Endometrial microvascular endothelial cells (primary cell): ENCODE measurements around the gene CLASP1. TPM values are rescaled to one million over a fixed set of nuclear protein-coding genes. Genes with fewer than 3 reads are reported as not detected.

Experiments
- in situ Hi-C: cut with HindIII; loops from 2 replicates; pipeline ENCODE4 v1.10.0; 2017; ENCODE audit warnings: low sequenced_read_pairs, low pct_unique_long_range_greater_than_20kb; ENCODE audit errors: inconsistent ontology term
- total RNA-seq: library from RNA; depleted of rRNA; stranded (reverse); fragments of >200 nt; gene quantifications from one replicate; pipeline ENCODE4 v1.2.3, GENCODE V29; 2015; ENCODE audit errors: inconsistent ontology term

CLASP1 gene
- total RNA-seq, 1 donor from 2014 or later, result 51.7 TPM

DNA sequence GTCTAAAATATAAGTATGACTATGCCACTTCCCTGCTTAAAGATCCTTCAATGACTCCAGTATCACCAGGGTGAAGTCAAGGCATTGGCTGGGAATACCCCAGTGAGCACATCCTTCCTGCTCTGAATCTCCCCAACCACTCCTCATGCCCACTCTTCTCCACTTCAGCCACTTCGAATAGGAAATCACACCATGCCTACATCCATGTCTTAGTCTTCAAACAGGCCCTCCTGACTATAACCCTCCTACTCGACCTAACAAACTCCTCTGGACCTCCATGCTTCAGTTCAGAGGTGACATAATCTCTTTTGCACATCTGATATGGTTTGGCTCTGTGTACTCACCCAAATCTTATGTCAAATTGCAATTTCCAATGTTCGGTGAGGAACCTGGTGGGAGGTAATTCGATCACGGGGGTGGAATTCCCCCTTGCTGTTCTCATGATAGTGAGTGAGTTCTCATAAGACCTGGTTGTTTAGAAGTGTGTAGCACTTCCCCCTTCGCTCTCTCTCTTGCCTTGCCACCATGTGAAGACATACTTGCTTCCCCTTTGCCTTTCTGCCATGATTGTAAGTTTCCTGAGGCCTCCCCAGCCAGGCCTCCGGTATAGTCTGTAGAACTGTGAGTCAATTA, 276.4 kb downstream of the CLASP1 start:
- in situ Hi-C loops, result no loop called here

DNA sequence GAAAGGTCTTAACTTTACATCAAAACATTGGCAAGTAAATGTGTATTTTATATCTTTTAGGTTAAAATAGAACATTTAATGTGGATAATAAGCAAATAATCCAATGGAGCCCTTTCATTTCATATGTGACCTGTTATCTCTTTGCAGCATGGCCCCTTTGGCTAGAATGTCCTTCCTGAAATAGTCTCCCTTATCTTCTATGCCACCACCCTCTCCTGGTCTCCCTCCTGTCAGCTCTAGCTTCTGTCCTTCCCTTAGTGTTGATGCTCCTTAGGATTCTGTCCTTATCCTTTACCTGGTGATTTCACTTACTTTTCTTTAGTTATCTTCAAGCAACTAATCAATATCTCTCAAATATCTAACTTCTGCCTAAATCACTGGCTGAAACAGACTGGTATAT, 277.2 kb downstream of the CLASP1 start:
- in situ Hi-C loops, result no loop called here

DNA sequence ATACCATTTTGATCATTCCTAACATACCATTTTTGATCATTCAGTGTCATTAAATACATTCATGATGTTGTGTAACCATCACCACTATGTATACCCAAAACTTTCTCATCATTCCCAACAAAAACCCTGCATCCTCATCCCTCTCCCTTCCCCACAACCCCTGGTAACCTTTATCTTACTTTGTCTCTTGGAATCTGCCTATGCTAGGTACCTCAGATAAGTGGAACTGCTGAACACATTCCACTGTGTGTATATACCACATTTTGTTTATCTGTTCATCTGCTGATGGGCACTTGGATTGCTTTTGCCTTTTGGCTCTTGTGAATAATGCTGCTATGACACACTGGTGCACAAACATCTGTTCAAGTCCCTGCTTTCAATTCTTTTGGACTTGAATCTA, 280.4 kb downstream of the CLASP1 start:
- in situ Hi-C loops, result no loop called here

DNA sequence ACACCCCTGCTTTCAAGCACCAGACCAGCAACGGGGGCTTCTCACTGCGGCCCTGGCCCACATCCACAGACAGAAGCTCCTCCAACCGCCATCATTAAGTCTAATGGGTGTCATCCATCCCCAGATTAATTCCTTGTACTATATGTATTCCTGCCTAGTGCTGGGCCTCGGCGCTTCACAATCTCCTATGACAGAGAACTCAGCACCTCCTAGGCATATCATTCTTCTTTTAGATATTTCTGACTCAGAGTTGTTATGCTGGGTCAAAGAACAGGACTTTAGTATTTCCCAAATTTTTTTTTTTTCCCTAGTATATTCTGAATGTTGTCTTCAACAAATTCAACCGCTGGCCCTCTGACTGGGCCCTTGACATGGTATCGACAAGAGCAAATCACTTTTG, 281.1 kb downstream of the CLASP1 start:
- in situ Hi-C loops, result no loop called here

DNA sequence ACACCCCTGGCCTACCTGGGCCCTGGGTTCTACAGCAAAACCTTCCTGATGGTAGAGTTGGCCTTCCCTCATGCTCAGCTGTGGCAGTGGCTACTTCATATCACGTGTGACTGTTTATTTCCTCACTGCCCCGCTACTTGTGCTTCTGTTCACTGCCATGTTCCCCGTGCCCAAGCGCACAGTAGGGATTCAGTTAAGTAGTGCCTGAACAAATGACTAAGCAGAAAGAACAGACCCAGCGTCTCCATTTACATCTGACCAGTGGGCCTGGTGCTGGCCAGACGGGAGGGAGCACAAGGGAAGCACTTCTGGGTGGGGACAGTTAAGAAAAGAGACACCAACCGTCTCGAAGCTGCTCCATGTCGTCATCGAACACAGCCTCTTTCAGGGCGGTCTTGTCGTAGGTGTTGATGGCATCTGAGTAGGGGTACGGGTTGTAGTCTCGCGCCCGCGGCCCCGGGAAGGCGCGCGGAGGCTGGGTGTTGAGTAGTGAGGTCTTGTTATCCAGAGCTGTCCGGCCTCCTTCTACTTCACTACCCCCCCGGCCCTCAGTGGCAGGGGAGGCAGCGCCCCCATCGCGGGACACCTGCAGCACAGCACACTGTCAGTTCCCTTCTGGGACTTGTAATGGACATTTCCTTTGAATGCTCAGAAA, 281.9 kb downstream of the CLASP1 start:
- in situ Hi-C loops, result no loop called here

DNA sequence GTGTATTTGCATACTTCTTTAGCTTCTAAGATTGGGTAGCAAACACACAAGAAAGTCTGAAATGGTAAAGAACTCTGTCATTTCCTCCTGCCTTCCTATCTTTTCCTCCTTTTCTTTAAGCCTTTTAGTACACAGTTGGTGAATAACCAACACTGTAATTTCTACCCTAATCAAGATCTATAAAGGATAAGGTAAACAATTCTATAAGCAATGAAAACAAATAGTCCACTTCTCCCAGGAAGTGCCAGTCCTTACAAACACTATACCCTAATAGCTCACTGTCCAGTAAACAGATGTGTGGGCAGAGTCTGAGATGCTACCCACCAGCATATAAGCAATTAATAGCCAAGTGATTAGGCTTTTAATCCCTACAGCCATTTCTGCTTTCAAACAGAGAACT, 283.2 kb downstream of the CLASP1 start:
- in situ Hi-C loops, result no loop called here

DNA sequence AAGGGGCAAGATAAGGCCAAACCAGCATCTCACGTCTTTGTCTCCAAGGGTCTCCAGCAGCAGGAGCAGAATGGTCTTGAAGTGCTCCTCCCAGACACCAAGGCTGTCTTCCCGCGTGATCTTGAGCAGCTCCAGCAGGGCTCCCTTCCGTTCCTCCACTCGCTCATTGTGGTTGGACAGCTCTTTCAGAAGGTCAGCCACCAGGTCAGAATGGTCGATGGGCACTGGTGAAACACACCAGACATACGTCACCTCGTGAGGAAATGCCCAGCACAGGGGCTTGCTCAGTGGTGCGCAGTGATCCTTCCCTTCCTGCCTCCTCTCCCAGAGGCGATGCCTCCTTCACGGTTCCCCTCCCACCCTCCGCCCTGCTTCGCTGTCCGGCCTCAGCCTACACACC, 284.2 kb downstream of the CLASP1 start:
- in situ Hi-C loops, result no loop called here

DNA sequence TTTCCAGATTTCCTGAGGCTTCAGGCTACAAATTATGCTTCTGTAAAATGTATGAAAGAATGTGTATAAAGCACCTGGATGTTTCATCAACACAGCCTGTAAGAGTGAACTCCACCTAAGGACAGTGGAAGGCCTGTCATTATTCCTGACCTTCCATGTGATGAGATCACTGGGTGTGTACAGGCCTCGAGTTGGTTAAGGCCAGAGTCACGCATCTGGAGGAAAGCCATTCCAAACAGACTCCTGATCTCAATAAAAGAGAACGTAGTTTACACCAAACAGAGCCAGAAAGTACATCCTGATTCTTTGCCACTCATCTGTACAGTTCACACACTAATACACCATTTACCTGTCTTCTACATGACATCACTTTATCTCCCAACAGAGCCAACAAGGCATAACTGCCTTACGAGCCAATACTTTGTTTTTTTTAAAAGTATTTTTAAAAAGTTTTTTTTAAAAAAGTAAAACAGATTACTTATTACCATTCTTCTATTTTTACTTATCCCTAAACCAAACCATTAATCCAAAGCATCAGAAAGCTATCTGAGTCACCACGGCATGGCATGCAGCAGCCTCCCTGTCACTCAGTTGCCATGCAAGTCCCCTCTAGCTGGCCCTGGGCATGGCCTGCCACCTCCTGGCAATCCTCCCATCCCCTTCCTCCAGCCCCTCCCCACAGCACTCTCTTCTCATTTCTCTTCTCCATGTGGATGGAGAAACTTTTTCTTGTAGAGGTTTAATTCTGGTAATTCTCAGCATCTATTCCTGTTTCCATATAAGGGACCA, 285.4 kb downstream of the CLASP1 start:
- in situ Hi-C loops, result no loop called here

DNA sequence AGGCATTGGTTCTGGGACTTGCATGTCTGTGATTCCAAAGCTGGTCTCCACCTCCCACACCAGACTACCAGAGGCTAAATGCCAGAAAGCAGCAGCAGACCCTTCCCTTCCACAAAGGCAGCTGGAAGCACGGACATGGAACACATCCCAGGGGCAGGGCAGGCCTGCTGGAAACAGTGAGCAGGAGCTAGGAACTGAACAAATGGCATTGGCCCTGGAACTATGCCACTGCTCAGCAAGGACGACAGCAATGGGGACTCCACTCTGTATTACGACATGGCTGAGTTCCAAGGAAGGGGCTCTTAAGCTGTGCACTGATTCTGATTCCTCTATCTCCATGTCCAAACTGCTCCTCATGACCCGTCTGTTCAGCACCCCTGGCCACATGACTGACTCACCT, 286.5 kb downstream of the CLASP1 start:
- in situ Hi-C loops, result no loop called here

DNA sequence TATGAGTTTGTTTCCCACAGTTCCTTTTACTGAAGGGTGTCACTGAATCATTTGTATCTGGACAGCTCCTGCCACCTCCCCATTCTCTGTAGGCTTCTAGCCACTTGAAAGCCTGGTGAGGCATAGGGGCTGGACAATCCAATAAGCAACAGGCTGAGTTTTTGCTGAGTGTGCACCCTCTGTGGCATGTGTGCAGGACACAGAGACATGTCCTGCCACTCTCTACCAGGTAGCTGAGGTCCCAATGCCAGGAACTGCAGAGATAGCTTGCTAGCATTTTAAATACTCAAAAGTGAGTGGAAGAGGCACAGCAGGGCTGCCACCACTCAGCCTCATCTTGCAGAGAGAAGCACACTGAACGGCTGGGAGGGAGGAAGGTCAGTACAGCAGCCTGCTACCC, 287.0 kb downstream of the CLASP1 start:
- in situ Hi-C loops, result no loop called here

DNA sequence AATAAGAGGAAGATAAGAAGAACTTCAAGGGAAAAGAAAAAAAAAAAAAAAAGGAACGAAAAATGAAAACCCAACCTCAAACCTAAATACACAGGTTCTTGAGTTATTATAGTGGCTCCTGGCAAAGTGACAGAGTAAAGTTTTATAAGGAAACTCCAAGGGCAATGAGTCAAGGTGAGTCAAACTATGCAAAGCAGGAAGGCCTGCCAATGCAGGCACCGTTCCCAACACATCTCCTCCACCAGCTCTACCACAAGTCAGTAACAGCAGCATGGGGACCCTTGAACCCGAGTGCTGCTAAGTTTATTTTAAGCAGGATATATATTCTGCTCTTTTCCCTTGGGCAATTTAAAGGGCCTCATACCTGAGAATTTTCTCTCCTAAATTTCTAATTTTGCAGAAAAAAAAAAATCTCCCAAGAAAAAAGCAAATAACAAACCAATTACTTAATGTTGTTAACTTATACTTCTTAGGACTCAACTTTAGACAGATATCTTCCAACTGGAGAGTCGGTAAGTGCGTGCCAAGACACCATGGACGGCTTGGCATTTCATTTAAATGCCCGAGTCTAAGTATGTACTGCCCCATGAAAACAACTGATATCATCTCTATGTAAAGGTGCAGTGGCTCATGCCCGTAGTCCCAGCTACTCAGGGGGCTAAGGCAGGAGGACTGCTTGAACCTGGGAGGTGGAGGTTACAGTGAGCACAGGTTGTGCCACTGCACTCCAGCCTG, 288.5 kb downstream of the CLASP1 start:
- in situ Hi-C loops, result no loop called here

DNA sequence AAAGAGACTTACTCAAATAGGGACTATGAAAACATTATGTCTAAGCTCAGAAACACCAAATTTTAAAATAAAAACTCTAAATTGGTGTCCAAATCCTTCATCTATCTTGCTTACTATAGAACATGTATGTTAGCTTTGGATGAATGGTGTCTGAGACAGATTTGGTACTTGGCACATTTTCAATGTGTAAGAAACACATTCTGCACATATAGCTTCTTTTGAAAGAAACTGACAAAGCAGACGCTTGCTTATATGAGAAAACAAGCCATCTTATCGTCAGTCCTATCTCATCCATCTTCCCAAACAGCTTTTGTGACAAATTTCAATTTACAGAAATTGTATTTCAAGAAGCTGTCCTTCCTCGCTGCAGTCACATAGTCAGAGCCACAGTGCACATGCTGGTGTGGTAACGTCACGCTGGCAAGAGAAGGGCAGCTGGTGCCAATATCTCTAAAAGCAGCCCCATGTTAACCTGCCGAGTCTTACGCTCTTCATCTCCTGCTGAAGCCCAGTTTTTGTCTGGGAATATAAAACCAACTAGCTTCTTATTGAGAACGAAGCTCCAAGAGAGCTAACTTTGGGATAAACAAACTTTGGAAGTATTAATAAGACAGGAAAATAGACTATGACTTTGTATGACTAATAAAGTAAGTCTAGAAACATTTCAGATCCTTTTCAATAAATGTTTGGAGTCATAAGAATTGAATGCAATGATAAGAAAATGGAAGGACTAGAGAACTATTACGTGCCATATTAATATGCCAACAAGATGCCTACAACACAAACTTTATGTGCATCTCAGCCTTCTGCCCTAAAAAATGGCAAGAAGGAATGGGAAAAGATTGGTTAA, 289.3 kb downstream of the CLASP1 start:
- in situ Hi-C loops, result no loop called here

DNA sequence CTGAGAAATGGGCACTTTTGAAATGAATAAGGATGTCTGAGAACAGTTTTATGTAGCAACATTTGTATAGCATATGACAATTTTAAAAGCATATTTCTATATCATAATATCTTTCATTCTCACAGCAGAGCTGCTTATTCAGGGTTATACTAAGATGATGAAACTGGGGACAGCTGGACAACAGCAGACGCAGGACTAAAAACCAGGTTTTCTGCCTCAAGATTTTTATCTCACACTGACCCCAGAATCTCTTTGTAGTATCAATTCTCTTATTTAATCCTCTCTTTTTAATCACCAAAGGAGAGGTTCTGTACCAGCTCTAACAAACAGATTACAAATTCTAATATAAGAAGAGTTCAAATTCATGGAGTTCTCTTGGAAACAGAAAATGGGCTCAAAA, 290.1 kb downstream of the CLASP1 start:
- in situ Hi-C loops, result no loop called here

DNA sequence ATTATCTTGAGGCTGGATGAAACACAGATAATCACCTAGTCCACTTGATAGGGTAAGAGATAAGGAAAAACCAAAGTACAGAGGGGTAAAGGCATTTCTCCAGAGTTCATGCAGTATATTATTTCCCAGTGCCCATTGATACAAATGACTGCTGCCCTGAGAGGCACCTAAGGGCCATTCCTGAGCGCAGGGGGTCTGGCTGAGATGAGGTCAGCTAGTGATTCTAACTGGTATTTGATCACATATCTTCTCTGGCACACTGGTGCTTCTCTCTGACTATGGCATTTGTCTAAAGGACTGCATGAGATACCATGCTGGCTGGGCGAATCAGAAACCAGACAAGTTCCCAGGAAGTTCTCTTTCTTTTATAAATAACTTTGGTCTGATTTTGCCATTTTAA, 291.0 kb downstream of the CLASP1 start:
- in situ Hi-C loops, result no loop called here

DNA sequence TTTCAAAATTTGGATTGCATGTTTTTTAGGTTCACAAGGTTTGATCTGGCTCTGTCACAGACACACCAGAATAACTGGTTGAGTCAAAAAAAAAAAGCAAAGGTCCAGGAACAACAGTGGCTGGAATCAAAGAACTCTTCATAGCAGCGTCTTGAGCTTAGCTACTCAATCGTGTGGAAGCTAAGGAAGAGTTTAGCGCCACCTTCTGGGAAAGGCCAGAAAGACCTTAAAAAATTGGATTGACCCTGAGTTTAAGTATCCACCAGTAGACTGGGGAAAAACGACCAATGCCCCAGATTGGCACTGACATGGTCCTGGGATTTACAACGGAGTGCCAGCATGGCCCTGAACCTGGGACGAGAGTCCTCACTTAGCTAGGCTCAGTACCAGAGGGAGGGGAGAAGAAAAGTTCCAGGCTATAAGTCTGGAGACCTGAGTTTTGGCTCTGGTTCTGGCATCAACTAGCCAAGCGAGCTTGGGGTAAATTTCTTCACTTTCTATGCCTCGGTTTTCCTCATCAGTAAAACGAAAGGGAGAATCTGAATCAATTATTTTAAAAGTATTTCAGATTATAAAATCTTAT, 293.1 kb downstream of the CLASP1 start:
- in situ Hi-C loops, result no loop called here

DNA sequence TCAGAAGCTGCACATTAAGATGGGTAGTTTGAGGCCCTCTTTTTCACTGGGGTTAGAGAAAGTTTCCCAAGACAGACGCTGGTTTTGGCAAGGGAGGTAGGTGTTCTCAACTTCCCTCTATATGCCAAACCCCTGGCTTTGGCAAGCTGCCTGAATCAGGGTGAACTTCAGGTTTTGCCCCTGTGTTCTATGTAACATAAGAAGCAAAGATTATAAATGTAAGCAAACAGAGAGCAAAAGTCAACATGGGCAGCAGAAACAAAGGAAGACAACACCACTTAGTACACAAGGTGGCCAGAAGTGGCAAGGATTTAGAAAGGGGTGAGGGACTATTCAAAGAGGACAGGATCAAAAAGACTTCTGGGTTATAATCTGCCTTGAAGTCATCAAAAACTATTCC, 293.8 kb downstream of the CLASP1 start:
- in situ Hi-C loops, result no loop called here

DNA sequence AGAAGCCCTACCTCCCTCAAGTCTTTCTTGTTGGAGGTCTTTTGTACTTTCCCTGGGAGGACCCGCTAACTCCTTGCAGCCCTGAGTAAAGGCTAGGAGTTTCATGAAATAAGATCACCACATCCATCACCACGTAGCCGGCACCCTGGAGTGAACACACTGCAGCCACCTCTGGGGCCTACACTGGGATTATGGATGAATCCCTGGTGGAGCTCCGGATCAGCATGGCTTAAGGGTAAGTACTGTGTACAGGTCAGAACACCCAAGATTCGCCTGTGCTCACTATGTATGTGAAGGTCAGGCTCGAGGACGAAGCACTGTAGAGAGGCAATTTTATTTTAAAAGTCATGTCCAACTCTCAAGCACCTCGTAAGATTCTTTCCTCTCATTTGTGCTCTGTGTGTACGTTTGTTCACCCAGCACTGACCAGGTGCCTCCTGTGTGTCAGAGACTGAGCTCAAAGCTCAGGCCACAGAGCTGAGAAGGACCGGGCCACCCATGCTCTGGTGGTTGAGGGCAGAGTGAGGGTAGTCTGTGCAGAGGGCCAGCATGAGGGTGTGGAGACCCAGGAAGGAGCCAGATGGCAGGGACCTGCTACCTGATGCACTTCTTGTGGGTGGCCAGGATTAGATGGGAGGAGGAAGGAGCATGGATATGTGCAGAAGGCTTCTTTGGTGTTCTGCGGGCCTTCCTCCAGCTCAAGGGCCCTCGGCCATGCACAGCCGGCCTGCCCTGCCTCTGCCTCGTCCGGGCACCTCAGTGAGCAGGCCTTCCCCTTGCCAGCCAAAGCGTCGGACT, 297.5 kb downstream of the CLASP1 start:
- in situ Hi-C loops, result no loop called here

DNA sequence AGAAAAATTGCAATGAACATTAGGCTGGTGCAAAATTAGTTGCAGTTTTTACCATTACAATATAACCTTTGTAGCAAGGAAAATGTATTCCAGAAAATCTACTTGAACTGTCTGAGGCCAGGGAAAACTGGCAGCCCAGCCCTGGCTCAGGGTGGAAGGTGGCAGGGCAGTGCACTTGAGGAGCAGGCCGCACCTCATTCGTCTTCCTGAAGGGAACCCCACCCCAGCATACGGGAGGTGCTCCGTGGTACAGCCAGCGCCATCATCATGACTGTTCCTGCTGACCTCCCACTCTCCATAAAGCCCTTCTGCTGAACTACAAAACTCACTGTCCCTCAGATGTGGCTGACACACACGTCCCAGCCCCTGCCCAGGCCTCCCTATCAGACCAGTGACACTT, 298.4 kb downstream of the CLASP1 start:
- in situ Hi-C loops, result no loop called here
